Neural cell (in vitro differentiated cells): ENCODE data around the gene CYP19A1. TPM values are rescaled to one million over a fixed set of nuclear protein-coding genes. Genes with fewer than 3 reads are reported as not detected.

Source experiments
- H2AFZ ChIP-seq: fragments of 200-600, 300-800 bp; sonication (generic), shearing (Covaris generic); 2 replicates; pipeline ENCODE4 v1.6.0; 2014; ENCODE audit warnings: low read depth, mild to moderate bottlenecking, antibody characterized with exemption, low read length, moderate library complexity
- H3F3A ChIP-seq: fragments of 200-600 bp; shearing (Covaris generic); 2 replicates; pipeline ENCODE4 v1.6.1; 2016; ENCODE audit warnings: mild to moderate bottlenecking, moderate library complexity, mixed read lengths, antibody characterized with exemption, low read length; ENCODE audit not compliant: insufficient read depth, poor library complexity, severe bottlenecking
- H3K27ac ChIP-seq: fragments of 200-600, 300-800 bp; sonication (generic), shearing (Covaris generic); 2 replicates; pipeline ENCODE4 v1.5.1; 2014; ENCODE audit warnings: mild to moderate bottlenecking, low read length, moderate library complexity
- H3K27me3 ChIP-seq: fragments of 300-800, 200-600 bp; sonication (generic), shearing (Covaris generic); 2 replicates; pipeline ENCODE4 v1.6.0; 2014; ENCODE audit warnings: mild to moderate bottlenecking, low read depth, low read length, moderate library complexity; ENCODE audit not compliant: insufficient read depth
- H3K36me3 ChIP-seq: fragments of 300-800, 200-600 bp; sonication (generic), shearing (Covaris generic); 2 replicates; pipeline ENCODE4 v1.5.1; 2014; ENCODE audit warnings: mild to moderate bottlenecking, antibody characterized with exemption, low read length, moderate library complexity; ENCODE audit not compliant: insufficient read depth
- H3K4me2 ChIP-seq: fragments of 300-800, 200-600 bp; sonication (generic), shearing (Covaris generic); 2 replicates; pipeline ENCODE4 v1.6.0; 2014; ENCODE audit warnings: mild to moderate bottlenecking, low read length
- H3K4me3 ChIP-seq: fragments of 300-800, 200-600 bp; sonication (generic), shearing (Covaris generic); 2 replicates; pipeline ENCODE4 v1.5.1; 2014; ENCODE audit warnings: mild to moderate bottlenecking, low read length, moderate library complexity
- H3K79me2 ChIP-seq: fragments of 200-600 bp; shearing (Covaris generic); replicated peaks from 2 replicates; pipeline ENCODE4 v1.6.0; 2014; ENCODE audit warnings: mild to moderate bottlenecking, low read length, moderate library complexity; ENCODE audit not compliant: insufficient read depth
- H3K9ac ChIP-seq: fragments of 300-800, 200-600 bp; sonication (generic), shearing (Covaris generic); 2 replicates; pipeline ENCODE4 v1.6.1; 2016; ENCODE audit warnings: mild to moderate bottlenecking, low read length, mixed read lengths
- H3K9me2 ChIP-seq: fragments of 200-600 bp; shearing (Covaris generic); 2 replicates; pipeline ENCODE4 v1.6.1; 2016; ENCODE audit warnings: mild to moderate bottlenecking, low read length, mixed read lengths; ENCODE audit not compliant: insufficient read depth
- H3K9me3 ChIP-seq: fragments of 200-600, 300-800 bp; sonication (generic), shearing (Covaris generic); 2 replicates; pipeline ENCODE4 v1.6.1; 2016; ENCODE audit warnings: mild to moderate bottlenecking, mixed run types, low read length, moderate library complexity, mixed read lengths
- H4K20me1 ChIP-seq: fragments of 200-600 bp; shearing (Covaris generic); 2 replicates; pipeline ENCODE4 v1.6.1; 2016; ENCODE audit warnings: mild to moderate bottlenecking, mixed run types; ENCODE audit not compliant: insufficient read depth
- EP300 ChIP-seq: fragments of 450-650 bp; conservative IDR thresholded peaks from 2 replicates; pipeline ENCODE4 v1.6.1; 2014; ENCODE audit warnings: antibody characterized with exemption, mild to moderate bottlenecking, moderate library complexity; ENCODE audit not compliant: poor library complexity, severe bottlenecking
- EZH2 ChIP-seq: fragments of 200-600, 300-800 bp; shearing (Covaris generic), sonication (generic); IDR thresholded peaks from 2 replicates; pipeline ENCODE4 v1.6.1; 2014; ENCODE audit warnings: antibody characterized with exemption, low read length, borderline replicate concordance, mild to moderate bottlenecking; ENCODE audit not compliant: insufficient read depth, poor library complexity, severe bottlenecking
- MXI1 ChIP-seq: fragments of 450-650 bp; conservative IDR thresholded peaks from 2 replicates; pipeline ENCODE4 v1.6.1; 2014; ENCODE audit warnings: antibody characterized with exemption, mild to moderate bottlenecking; ENCODE audit not compliant: poor library complexity, severe bottlenecking
- POLR2AphosphoS5 ChIP-seq: IDR thresholded peaks from 2 replicates; pipeline ENCODE4 v1.6.1; 2012
- RAD21 ChIP-seq: fragments of 450-650 bp; conservative IDR thresholded peaks from 2 replicates; pipeline ENCODE4 v1.6.1; 2014; ENCODE audit warnings: antibody characterized with exemption, mild to moderate bottlenecking, moderate library complexity
- TAF1 ChIP-seq: IDR thresholded peaks from 2 replicates; pipeline ENCODE4 v1.6.1; 2012; ENCODE audit warnings: low read depth
- polyA plus RNA-seq: library from polyadenylated mRNA; depleted of rRNA; stranded (reverse); fragments of >200 nt; gene quantifications from 2 replicates; pipeline ENCODE4 v1.2.3, GENCODE V29; 2014
- TF ChIP-seq, protein P1 (sequence below): fragments of 450-650 bp; IDR thresholded peaks from 2 replicates; pipeline ENCODE4 v1.5.1; 2014; ENCODE audit warnings: antibody characterized with exemption, mild to moderate bottlenecking, moderate library complexity; ENCODE audit not compliant: poor library complexity, severe bottlenecking
- TF ChIP-seq, protein P2 (sequence below): IDR thresholded peaks from 2 replicates; pipeline ENCODE4 v1.6.1; 2012; ENCODE audit warnings: borderline replicate concordance

Gene CYP19A1
- polyA plus RNA-seq, 1 donor from 2014 or later, result not detected

DNA sequence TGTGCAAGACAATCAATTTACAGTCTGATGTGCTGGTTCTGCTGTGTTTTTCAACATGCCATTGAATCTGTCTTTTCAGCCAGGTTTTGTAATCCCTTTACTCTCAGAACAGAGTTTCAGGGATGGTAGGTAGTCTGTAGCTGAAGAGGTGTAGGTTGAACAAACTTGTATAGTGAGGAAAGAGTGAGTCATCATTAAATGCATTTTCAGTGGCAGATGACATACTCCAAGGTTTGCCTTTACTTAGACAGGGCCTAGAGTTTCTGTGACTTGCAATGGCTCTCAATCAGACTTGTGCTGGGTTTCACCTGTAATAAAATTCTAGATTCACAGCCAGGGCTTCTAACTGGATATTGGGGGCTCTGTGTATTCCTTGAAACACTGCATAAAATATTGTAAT lies 94.6 kb downstream of the CYP19A1 start:
- no peaks in the 10 kb centered on the region for H3K9me2 ChIP-seq
- no peak overlapping the region for H3K4me3 ChIP-seq
- no peaks in the 10 kb centered on the region for H3K79me2 ChIP-seq
- TF ChIP-seq EZH2 (no peak), MXI1 (no peak), RAD21 (no peak), EP300 (no peak)
- TF ChIP-seq, protein P1, sequence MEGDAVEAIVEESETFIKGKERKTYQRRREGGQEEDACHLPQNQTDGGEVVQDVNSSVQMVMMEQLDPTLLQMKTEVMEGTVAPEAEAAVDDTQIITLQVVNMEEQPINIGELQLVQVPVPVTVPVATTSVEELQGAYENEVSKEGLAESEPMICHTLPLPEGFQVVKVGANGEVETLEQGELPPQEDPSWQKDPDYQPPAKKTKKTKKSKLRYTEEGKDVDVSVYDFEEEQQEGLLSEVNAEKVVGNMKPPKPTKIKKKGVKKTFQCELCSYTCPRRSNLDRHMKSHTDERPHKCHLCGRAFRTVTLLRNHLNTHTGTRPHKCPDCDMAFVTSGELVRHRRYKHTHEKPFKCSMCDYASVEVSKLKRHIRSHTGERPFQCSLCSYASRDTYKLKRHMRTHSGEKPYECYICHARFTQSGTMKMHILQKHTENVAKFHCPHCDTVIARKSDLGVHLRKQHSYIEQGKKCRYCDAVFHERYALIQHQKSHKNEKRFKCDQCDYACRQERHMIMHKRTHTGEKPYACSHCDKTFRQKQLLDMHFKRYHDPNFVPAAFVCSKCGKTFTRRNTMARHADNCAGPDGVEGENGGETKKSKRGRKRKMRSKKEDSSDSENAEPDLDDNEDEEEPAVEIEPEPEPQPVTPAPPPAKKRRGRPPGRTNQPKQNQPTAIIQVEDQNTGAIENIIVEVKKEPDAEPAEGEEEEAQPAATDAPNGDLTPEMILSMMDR, result no peak
- no peak overlapping the region for H3K27ac ChIP-seq
- no peak overlapping the region for H3K9ac ChIP-seq
- H3K9me3 ChIP-seq, result no peaks in the 10 kb centered on the region
- H4K20me1 ChIP-seq, result no peaks in the 10 kb centered on the region
- no peaks in the 10 kb centered on the region for H3F3A ChIP-seq
- H3K36me3 ChIP-seq, result no peaks in the 10 kb centered on the region
- no peak overlapping the region for H2AFZ ChIP-seq
- peaks cover 29% of the 10 kb centered on the region for H3K27me3 ChIP-seq
- H3K4me2 ChIP-seq, result no peak overlapping the region

DNA sequence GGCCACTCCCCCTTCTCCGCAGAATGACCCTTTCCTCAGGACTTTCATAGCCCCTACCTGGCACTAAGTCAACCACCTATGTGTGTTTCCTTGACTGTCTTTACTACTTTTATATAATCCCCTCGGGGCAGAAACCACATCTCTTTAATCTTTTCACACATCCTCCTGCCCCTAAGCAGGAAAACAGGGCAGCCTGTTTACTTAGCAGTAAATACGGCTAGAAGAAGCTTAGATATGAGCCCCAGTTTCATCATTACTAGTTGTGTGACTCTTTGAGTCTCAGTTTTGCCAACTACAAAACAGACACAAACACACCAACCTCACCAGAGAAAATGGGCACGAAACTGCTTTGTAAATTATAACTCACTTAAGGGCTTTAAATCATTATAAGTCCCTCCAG lies 98.3 kb downstream of the CYP19A1 start:
- Histone ChIP-seq H3K4me2 (no peak overlapping the region), H3K9ac (no peak overlapping the region), H3K4me3 (no peak overlapping the region), H4K20me1 (no peaks in the 10 kb centered on the region), H3F3A (no peaks in the 10 kb centered on the region), H3K9me3 (no peaks in the 10 kb centered on the region), H2AFZ (no peak overlapping the region), H3K79me2 (no peaks in the 10 kb centered on the region), H3K9me2 (no peaks in the 10 kb centered on the region), H3K27me3 (peaks cover 22% of the 10 kb centered on the region), H3K36me3 (no peaks in the 10 kb centered on the region), H3K27ac (no peak overlapping the region)
- TF ChIP-seq EZH2, result no peak
- no peak for TF ChIP-seq EP300
- TF ChIP-seq, protein P1, result no peak
- TF ChIP-seq POLR2AphosphoS5, result no peak
- TF ChIP-seq MXI1, result no peak
- TF ChIP-seq TAF1, result no peak
- TF ChIP-seq, protein P2, sequence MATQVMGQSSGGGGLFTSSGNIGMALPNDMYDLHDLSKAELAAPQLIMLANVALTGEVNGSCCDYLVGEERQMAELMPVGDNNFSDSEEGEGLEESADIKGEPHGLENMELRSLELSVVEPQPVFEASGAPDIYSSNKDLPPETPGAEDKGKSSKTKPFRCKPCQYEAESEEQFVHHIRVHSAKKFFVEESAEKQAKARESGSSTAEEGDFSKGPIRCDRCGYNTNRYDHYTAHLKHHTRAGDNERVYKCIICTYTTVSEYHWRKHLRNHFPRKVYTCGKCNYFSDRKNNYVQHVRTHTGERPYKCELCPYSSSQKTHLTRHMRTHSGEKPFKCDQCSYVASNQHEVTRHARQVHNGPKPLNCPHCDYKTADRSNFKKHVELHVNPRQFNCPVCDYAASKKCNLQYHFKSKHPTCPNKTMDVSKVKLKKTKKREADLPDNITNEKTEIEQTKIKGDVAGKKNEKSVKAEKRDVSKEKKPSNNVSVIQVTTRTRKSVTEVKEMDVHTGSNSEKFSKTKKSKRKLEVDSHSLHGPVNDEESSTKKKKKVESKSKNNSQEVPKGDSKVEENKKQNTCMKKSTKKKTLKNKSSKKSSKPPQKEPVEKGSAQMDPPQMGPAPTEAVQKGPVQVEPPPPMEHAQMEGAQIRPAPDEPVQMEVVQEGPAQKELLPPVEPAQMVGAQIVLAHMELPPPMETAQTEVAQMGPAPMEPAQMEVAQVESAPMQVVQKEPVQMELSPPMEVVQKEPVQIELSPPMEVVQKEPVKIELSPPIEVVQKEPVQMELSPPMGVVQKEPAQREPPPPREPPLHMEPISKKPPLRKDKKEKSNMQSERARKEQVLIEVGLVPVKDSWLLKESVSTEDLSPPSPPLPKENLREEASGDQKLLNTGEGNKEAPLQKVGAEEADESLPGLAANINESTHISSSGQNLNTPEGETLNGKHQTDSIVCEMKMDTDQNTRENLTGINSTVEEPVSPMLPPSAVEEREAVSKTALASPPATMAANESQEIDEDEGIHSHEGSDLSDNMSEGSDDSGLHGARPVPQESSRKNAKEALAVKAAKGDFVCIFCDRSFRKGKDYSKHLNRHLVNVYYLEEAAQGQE, result no peak
- no peak for TF ChIP-seq RAD21
